ENCODE data around the gene SLC16A9.

- TF ChIP-seq YY1 (IDR thresholded peaks at IDR 0.05; ENCODE audit: insufficient read depth, insufficient read length) (no peak), ZNF274 (IDR thresholded peaks at IDR 0.05; ENCODE audit: low read depth, low read length) (no peak)
Observed at GRCh38 chr10:59704630-59705029, 5.0 kb downstream of the SLC16A9 start.

All from NT2/D1 (cell line).